Stimulated activated naive CD8-positive, alpha-beta T cell treated with anti-CD3 and anti-CD28 coated beads, Interleukin-15, Interleukin-2, amounts not matched to agents 100 U/mL and 50 U/mL, for 24 hours (primary cell): ENCODE results near the gene ZMYND8.
"Not testable (repeated sequence)": the region's sequence is repeated elsewhere in the genome, so short reads cannot be mapped to it uniquely, and the experiment has no call there.

Source experiments
- ATAC-seq: fragments of 150-1000 bp; cut with Tn5 transposase; one replicate; pipeline ENCODE4 v1.10.0; 2021
- DNase-seq: peaks from one replicate; pipeline ENCODE4 v3.0.0; 2021

Gene ZMYND8

DNA sequence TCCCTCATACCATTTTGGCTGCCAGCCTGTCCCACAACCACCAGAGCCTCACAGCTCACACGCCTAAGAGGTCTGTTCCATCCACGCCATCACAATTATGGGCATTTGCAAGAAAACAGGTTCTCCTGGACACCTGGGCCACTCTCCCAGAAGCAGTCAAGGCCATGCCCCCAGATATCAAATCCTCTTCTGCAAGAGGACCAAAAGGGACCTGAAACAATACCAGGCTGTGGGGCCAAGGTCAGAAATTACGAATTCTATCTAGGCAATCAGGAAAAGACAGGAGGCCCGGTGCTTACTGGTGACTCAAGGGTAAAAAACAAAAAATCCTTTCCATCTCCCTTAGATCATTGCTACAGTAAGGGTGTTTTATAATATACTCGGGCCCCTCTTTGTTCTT, 69.8 kb downstream of the ZMYND8 start:
- DNase-seq (no peak), ATAC-seq (no peak)

DNA sequence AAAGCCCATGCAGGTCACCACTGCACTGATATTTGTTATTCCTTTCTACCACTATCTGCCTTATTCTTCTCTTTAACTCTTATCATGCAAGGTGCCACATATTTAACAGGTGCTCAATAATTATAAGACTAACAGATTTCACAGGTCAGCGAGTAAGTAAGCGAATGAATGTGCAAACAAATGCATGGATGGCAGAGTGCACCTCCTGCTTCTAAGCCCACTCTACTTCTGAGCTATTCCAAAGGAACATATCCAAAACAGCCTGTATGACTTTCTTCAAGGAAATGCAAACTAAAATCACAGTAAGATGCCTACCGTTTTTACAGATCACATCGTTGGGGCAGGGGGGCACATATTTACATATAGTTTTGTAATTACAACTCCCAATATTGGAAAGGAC, 71.3 kb downstream of the ZMYND8 start:
- no peak for DNase-seq

DNA sequence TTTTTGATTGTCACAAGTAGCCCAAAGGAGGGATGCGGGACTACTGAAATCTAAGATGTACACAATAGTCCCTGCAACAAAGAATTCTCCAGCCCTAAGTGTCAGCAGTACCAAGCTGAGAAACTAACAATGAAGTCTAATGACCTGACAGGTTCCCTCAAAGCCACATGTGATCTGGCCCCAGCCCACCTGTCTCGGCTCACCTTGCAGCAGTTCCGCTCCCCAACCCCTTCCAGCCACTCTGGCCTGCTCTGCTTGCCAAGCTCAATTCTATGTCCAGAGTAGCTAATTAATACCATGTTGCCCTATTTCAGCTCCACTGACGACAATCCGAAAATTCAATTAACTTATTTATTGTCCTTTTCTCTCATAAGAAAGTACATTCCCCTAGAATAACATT, 72.1 kb downstream of the ZMYND8 start:
- DNase-seq (no peak), ATAC-seq (no peak)

More for the DNA sequence above, 71.3 kb downstream of the ZMYND8 start:
- no peak for ATAC-seq

DNA sequence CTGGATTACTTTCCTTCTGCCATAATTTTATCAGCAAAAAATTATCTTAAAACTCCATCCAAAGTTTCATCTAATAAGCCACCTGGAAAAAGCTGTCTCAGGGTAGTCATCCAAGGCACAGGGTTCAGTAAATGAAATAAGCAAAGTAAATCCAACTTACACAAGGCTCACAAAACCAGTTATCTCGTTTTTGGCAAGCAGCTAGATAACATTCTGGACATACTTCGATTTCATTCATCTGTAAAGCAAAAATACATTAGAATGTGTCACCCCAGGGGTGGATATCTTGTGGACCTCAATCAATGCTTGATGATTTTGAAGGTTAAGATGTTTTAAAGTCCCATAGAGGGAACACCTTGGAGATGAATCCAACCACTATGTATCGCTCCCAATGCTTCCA, 73.1 kb downstream of the ZMYND8 start:
- ATAC-seq: no peak
- DNase-seq: no peak

DNA sequence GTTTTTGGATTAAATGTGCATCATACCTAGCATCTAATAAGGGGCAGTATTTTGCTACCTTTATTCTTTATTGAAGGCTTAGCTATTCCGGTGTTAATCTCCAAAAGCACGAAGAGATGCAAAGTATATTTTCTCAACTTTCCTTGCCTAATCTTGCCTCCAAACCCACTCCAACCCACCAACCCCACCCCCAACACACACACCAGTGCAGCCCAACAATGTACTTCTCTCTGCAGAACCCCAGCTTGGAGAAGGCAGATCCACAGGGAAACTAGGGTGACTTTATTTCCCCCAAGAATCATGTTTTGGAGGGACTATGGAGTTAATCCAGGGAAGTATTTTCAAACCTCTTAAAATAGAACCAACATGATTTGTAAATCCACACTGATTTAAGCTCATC, 73.6 kb downstream of the ZMYND8 start:
- ATAC-seq (no peak), DNase-seq (no peak)

DNA sequence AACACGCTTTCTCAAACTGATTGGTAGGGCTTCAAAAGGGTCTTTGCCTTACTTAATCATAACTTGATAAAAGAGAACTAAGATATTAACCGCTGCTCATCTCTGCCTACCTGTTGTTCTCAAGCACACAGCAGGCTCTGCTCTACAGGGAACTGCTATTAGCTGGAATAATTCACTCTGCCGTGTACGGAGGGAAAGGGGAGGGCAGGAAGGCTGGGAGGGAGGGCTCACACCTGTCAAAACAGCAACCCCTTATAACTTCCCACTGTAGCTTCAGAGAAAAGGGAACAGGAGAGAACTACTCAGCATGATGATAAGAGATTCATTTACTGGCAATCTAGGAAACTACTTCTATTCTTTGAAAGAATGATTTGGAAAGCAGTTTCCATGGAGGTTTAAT, 75.1 kb downstream of the ZMYND8 start:
- ATAC-seq (no peak), DNase-seq (no peak)

DNA sequence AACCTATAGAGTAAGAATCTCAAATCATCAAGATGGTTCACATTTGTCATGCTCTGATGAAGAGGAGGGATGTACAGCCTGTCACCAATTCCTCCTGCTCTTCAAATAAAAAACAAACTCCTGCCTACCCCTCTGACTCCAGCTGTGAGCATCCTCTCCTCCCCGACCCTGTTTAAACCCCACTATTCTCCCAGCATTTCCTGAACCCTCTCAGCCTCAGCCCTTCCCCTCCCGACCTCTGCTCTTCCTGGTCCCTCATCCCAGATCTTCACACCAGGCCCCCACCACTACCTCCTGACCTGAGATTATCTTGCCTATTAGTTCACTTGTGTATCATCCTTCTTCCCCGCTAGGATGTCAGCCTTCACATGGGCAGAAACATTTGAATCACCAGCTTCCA, 75.8 kb downstream of the ZMYND8 start:
- ATAC-seq: no peak

DNA sequence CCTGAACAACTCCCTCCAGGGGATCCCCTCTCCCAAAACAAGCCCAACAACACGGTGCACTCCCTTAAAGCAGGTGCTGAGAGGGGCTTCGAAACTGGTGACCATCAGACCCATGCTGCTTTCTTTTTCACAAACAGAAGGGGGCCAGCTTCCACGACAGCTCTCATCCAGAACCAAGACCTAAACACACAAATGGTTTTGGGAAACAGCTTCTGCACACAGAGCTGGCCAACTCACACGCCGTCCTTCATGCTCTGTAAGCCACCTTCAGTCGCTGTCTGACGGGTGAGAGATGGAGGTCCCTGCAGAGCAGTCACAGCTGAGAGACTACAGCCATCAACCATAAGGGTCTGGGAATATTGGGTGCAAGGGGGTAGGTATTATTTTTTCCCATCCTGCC, 76.3 kb downstream of the ZMYND8 start:
- ATAC-seq (no peak), DNase-seq (no peak)

More for the DNA sequence above, 75.8 kb downstream of the ZMYND8 start:
- DNase-seq: no peak

DNA sequence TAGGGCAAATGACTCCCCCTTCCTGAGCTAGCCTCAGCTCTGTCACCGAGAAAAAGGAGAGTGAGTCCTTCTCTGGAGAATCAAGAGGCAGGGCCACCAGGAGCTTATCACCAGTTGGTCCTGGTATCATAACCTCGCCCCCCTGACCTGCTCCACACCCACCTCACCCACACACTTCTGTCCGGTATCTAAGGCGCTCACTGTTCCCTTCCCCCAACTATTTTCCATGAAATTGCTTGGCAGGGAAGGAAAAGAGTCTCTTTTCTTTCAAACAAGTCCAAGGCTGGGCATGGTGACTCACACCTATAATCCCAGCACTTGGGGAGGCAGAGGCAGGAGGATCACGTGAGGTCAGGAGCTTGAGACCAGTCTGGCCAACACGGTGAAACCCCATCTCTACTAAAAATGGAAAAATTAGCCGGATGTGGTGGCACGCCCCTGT, 77.6 kb downstream of the ZMYND8 start:
- ATAC-seq: no peak

DNA sequence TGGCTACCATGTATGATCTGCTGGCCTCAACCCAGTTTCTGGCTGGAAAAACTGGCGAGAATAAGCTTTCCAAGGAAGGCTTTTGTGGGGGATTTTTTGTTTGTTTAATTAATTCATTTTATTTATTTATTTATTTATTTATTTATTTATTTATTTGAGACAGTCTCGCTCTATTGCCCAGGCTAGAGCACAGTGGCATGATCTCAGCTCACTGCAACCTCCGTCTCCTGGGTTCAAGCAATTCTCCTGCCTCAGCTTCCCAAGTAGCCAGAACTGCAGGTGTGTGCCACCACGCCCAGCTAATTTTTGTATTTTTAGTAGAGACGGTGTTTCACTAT, 79.0 kb downstream of the ZMYND8 start:
- not testable (repeated sequence) for DNase-seq

More for the DNA sequence above, 77.6 kb downstream of the ZMYND8 start:
- no peak for DNase-seq

DNA sequence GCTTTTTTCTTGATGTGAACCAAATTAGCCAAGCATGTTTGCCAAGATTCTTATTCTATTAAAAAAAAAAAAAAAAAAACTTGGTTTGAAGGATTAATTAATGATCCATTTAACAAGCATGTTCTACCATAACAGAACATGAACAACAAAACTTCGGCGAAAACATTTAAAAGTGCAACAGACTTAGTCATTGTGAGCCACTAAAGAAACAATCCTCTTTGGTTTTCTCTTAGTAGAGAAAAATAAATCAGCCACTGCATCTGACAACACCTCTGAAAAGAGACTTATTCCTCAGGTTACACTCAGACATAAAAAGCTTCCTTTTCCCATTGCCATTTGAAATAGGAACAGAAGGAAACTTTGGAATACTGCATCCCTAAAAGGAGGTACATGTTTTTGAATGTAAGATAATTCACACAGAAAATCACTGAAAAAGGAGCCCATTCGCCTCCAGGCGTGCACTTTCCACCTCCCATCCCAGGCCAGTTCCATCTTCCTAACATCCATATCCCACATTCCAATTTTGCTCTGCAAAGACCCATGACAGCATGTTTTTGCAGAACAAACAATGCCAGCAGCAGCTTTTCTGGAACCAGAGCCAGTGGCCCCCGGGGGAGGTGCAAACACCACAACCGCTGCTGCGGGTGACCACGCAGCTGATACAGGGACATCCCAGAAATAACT, 79.5 kb downstream of the ZMYND8 start:
- ATAC-seq: no peak
- DNase-seq: no peak

More for the DNA sequence above, 79.0 kb downstream of the ZMYND8 start:
- ATAC-seq: not testable (repeated sequence)

DNA sequence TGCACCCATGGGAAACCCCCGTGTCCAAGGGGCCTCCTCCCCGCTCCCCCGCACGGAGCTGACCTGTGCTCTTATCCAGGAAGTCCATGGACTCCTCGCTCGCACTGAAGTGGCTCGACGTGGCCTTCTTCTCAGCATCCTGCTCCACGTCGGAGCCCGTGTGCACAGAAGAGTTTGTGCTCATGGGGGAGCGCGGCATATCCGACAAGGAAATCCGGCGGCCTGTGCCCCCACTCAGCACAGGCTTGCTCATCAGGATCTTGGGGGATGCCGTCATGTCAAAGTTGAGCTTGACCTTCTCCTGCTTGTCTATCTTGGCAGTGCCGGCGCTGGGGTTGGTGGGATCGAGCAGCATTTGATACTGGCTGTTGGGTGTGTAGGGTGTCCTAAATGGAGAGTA, 80.2 kb downstream of the ZMYND8 start:
- DNase-seq (no peak), ATAC-seq (no peak)

DNA sequence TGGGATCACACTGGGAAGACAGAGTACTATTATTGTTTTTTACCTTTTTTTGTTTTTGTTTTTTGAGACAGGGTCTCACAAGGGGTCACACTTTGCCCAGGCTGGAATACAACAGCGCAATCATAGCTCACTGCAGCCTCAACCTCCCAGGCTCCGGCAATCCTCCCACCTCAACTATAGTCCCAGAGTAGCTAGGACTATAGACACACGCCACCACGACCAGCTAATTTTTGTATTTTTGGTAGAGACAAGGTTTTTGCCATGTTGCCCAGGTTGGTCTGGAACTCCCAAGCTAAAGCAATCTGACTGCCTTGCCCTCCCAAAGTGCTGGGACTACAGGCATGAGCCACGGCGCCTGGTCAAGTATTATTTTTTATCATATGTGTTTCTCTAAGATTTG, 81.0 kb downstream of the ZMYND8 start:
- ATAC-seq: no peak
- no peak for DNase-seq

DNA sequence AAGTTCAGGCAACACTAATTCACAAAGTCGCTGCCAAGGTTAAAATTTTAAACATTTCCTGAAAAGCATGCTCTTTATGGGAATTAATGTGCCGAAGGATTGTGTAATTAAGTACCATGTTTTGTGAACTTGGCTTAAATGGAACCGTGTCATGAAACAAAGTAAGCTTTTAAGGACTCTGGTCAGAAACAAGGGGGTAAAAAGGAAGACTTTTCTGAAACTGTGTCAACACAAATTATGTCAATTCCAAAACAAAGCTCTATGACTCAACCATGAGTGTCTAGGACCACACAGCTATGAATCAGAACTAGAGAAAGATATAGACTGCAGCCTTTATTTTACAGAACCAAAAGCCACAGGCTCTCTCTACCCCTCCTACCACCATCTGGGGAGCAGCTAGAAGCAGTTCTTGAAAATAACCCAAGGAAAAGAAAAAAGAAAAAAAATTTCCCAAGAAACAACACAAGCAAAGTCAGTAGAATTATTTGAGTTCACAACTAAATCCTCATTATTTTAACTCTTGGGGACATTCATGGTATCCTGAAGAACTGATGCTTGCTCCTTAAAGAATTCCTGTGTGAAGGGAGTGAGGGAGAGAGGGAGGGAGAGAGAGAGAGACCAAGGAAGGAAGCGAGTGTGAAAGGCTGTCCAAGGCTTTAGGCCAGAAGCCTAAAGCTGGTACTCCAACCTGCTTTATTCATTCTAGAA, 81.9 kb downstream of the ZMYND8 start:
- DNase-seq (peak; percentile 15), ATAC-seq (peak; percentile 98)

DNA sequence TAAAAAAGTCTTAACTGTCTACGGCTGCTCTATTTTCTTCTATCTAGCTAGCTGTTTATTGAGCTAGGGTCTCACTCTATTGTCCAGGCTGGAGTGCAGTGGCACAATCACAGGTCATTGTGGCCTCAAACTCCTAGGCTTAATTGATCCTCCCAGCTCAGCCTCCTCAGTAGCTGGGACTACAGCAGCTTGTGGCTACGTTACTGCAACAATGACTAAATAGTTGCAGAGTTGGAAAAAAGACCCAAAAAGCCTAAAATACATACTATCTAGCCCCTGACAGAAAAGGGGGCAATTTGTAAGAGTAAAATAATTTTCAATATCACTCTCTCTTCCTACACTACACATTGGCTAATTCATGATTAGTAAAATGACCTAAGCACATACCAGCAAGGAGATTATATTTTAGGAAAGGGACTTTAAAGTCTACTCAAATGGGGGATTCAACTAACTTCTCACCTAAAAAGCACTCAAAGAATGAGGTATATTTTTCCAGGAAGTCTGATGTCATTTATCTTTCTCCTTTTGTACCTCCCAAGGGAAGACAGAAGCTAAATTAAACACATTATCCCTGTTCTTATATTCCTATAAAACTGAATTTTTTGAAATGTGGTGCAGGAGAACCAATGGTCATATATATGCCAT, 82.8 kb downstream of the ZMYND8 start:
- DNase-seq (no peak), ATAC-seq (no peak)

DNA sequence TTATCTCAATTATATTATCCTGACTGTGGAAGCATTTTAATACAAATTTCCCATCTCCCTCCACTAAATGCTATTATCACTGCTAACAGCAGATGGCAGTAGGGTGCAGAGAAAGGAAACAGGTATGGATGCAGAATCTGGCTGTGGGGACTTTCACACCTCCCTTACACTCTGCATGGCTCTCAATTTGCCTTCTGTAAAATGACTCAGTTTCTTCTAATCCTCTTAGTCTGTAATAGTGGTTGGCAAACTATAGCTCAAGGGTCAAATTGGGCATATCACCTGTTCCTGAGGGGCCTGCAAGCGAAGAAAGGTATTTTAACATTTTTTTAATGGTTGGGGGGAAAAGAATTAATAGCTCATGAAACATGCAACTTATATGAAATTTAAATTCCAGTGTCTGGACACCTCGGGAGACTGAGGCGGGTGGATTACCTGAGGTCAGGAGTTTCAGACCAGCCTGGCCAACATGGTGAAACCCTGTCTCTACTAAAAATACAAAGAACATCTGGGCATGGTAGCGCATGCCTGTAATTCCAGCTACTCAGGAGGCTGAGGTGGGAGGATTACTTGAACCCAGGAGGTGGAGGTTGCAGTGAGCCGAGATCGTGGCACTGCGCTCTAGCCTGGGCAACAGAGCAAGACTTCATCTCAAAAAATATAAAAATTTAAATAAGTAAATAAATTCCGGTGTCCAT, 83.5 kb downstream of the ZMYND8 start:
- DNase-seq (peak; percentile 55), ATAC-seq (peak; percentile 73)

DNA sequence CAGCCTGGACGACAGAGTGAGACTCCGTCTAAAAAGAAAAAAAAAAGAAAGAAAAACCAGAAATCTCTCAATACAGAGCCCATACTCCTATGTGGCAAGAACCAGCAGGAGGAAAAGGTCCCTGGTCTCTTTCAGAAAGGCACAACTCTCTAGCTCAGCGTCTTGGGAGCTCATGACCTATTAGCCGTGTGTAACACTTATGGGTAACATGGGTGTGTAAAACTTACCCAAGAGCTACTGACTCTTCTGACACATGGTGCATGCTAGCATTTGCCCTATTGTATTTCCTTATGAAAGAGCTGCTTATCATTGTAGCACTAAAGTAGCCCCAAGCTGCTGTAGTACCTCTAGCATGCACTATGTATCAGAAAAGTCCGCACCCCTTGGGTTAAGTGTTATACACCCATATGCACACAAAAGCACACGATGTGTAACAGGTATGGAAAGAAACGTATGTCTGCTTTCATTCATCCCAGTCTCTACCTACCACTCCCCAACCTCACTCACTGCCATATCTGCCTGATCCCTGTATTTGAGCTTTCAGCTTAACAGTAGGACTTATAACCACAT, 85.4 kb downstream of the ZMYND8 start:
- ATAC-seq (no peak), DNase-seq (no peak)

DNA sequence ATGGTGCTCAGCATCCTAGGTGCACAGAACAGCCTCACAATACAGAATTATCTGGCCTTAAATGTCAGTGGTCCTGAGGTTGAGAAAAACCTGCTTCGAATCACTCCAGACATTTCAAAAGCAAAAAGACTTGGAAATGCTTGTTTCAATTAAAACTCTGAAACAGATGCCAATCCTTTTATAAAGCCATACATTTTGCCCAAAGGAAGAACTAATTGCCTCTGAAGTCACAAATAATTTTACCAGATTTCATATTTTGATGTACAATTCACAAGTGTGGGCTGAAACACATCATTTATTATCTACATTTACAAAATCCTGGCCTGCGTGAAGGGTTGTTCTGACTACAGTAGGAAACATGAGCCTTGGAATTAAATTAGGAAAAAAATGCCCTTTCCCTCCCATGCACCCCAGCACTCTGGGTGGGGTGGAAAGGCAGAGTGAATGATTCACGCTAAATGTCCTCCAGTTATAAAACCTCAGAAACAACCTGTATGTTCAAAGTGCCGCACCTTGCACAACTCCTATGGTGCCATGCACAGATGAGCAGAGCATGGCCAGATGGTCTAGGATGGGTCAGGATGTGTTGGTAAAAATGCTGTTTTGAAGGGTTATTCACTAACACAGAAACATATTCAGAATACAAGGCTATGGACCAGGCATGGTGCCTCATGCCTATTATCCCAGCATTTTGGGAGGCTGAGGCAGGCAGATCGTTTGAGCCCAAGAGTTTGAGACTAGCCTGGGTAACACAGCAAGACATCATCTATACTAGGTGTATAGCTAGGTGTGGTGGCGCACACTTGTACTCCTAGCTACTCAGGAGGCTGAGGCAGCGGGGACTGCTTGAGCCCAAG, 87.0 kb downstream of the ZMYND8 start:
- DNase-seq: no peak
- no peak for ATAC-seq

DNA sequence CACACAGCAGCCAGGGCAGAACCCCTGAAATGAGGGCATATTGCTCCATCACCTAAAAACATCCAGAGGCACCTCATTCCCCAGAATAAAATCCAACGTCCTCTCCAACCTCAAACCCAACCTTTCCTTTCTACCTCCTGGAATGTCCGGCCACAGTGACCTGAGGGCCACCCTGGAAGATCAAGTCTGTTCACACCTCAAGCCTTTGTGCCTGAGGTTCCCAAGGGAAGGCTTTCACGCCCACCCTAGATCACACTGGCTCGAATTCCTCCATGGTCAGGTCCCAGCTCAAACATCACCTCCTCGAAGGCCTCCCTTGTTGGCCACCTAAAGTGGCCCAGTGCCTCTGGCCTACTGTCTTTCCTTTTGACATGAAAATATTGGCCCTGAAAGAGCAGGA, 88.9 kb downstream of the ZMYND8 start:
- no peak for ATAC-seq

DNA sequence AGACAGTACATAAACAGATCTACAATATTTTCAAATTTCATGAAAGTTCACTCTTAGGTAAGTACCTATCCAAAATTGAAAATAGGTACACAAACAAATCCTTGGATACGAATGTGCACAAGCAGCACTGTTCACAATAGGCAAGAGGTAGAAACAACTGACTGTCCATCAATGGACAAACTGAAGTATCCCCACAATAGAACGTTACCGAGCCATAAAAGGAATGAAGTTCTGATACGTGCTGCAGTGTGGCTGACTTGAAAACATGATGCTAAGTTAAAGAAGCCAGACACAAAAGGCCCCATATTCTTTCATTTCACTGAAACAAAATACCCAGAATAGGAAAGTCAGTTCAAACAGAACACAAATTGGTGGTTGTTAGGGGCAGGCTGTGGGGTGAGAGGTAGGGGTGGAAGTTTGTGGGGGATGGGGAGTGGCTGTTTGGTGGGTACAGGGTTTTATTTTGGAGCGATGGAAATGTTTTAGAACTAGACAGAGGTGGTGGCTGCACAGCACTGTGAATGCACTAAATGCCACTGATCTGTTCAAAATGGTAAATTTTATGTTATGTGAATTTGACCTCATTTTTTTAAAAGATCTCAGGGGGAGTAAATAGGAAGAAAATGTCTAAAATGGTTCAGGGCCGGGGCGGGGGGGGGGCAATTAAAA, 89.5 kb downstream of the ZMYND8 start:
- ATAC-seq (no peak), DNase-seq (no peak)

More for the DNA sequence above, 88.9 kb downstream of the ZMYND8 start:
- DNase-seq: no peak

DNA sequence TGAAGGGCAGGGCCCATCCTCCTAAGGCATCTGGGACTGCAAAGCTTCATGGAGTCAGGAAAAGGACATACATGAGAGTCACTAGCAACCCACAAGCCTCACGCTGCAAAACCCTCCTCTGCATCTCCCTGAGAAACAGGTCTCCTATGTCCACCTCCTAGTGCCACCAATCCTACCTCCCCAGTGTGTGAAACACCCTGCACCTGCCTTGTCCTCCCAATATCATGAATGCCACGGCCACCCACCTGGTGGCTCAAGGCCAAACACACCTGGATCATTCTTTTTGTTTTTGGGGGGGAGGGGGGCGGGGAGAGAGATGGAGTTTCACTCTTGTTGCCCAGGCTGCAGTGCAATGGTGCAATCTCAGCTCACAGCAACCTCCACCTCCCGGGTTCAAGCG, 90.5 kb downstream of the ZMYND8 start:
- ATAC-seq (no peak), DNase-seq (no peak)
